ENCODE measurements around the gene LRRTM3.

LRRTM3 gene

DNA sequence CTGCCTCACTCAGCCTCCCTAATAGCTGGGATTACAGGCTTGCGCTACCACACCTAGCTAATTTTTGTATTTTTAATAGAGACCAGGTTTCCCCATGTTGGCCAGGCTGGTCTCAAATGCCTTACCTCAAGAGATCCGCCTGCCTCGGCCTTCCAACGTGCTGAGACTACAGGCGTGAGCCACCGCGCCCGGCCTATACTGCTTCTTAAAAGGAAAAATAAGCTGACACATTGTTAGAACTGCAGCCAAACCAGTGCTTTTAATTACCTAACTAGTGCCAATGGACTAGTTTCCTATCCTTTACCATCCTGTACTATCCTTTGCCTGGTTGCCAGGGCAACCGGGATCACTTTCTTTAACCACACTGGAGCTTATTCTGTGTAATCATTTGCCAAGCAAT, 108.0 kb downstream of the LRRTM3 start:
- no peak for DNase-seq (ENCODE audit: low read depth)

DNA sequence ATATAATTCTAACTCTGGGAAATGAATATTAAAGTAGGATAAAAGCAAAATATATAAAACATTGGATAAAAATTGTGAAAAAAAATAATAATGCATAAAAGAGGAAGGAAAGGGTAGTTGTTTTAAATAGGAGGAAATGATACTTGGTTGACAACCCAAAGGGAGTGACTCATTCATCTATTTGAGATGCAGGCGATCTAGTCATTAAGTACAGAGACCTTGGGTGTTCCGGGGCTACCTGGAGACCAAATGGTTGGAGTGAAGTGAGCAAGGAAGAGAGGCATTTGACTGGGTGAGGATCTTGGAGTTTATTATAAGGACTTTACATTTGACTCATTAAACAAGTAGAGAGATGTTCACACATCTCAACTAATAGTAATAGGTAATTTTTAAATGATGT, 111.0 kb downstream of the LRRTM3 start:
- DNase-seq (ENCODE audit: low read depth), result no peak

DNA sequence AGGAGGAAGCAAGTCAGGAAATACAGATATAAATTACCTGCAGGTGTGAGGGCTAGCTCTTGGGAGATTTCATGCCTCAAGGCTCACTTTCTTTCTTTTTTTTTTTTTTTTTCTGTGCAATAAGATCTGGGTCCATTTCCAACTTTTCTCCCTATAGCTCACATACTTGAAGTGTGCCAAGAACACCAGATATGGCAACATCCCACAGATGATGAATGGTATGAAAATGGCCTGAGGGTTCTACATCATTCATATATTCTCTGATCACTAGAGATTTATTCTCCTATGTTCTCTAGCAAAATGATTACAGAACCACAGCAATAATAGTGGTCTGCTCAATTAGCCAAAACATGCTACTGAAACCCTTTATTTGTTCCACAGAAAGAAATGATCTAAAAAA, 117.2 kb downstream of the LRRTM3 start:
- DNase-seq (ENCODE audit: low read depth), result no peak

DNA sequence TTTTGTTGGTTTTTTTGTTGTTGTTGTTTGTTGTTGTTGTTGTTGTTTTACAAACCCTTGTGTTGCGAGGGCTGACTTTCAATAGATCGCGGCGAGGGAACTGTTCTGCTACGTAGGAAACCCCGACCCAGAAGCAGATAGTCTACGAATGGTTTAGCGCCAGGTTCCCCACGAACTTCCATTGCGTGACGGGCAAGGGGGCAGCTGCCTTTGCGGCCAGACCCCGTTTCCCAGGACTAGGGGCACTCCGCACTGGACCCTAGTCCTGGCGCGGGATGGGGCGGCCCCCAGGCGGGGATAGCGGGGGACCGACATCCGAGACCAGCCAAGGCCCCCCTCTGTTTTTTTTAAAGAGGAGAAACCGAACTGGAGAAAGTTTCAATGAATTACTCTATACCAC, 119.6 kb downstream of the LRRTM3 start:
- DNase-seq (ENCODE audit: low read depth), result no peak

DNA sequence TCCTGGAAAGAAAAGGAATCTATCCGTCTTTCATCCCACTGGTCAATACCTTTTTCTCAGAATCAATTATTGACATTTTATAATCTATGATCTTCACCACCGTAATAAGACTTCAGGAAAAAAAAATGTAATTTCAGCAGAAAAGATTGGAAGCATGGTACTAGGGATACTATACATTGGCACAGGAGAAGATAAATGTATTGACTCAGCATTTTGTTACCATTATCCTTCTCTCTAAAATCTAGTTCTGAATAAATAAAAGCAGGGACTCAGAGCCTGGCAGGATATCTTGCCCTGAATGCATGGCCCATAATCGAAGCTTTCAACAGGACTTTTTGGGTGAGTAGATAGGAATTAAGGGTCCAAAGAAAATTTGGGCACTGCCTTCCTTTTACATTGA, 120.7 kb downstream of the LRRTM3 start:
- DNase-seq (ENCODE audit: low read depth), result no peak

DNA sequence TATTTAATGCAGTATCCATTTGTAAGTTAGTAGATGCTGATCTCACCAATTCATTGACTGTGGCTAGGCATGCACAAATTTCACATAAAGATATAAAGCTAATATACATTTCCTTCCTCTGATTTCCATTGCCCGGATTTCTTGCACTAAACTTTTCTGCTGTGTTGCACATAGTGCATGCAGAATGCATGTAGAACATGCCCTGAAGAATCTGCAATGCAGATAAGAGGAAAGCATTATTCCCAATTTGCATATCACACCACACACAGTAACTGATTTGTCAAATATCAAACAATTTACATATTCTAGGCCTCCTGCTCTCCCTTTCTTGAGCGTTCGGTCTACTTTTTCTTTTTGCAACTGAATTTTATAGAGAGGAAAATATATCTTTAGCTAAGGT, 124.2 kb downstream of the LRRTM3 start:
- DNase-seq (ENCODE audit: low read depth), result no peak

DNA sequence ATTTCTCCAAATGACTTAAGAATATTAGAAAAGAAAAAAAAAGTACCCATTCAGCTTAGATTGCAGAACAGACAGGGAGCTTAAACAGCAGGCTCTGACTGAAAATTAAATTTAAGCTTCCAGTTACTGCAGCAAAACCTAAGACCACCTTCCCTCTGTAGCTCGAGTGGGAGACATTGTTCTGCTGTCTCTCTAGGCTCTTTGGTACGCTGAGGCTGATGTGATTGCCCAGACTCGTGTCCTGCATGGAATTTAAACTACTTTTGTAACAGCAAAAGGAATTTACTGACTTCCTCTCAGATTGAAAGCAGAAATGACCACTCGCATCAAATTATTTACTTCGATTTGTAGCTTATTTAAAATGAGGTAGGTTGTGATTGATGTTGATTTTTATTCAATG, 124.6 kb downstream of the LRRTM3 start:
- no peak for DNase-seq (ENCODE audit: low read depth)

DNA sequence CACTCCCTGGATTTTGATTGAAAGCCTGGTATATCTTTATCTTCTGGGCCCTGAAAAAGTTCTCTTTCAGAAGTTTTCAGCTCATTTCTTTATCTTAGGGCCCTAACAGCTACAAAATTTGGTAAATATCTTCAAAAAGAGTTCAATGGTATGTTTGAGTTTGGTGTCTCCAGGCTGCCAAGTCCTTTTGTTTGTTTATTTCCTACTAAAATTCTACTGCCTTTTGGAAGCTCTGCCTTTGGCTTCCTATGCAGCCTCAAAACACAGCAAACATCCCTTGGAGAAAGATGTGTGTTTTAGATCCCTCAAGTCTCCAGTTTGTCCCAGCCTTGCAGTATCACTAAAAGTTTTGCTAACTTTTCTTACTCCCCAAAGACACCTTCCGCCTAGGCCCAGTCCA, 146.8 kb downstream of the LRRTM3 start:
- DNase-seq (ENCODE audit: low read depth), result no peak

DNA sequence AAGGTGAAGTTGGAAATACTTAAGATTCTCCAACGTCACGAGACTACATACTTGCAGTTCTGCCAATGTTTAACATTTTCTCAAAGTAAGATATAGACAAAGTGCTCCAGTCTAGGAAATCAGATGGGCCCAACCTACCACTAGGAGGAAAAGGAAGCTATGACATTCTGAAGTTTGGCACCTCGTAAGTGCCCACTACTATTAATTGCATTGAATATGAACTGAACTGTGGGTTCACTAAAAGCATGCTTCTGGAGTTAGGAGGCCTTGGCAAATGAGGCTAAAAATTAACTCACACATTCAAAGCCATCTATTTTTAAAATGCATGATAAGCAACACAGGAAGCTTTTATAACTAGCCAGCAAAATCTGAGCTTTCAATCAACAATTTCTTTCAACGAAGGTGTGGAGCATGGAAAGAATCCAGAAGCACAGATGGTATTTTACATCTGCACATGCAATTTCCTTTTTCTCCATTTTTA, 149.7 kb downstream of the LRRTM3 start:
- no peak for DNase-seq (ENCODE audit: low read depth)

DNA sequence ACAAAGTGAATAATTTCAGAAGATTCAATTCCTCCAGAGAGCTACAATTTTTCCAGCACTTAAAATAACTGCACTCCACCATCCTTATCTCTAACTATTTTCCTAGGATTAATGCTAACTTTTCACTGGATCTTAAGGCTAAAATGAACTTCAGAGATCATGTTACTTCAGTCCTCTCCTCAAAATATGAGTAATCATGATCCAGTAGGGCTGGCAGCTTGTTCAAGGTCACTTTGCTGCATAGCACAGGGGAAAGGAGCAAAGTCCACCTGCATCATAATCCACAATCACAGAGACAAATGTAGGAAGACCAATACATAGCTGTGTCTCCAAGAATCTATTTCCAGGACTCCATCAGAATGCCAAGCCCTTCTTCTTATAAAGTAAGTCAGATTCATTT, 150.3 kb downstream of the LRRTM3 start:
- no peak for DNase-seq (ENCODE audit: low read depth)

DNA sequence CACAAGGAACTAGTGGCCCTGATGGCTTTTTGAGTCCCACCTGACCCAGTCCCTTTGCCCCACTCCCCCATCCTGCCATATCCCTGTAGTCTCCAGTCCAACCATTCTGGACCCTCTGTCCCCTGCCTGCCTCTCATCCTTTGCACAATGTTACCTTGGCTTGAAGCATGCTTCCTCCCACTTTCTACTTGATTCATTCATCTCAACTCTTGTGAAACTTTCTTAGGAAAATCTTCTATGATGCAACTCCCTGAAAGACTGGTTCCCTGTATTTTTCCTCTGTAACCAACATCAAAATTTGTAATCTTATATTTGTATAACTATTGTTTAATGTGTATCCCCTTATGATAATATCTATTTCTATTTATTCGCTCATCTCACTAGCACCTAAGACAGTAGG, 151.5 kb downstream of the LRRTM3 start:
- DNase-seq (ENCODE audit: low read depth), result no peak

DNA sequence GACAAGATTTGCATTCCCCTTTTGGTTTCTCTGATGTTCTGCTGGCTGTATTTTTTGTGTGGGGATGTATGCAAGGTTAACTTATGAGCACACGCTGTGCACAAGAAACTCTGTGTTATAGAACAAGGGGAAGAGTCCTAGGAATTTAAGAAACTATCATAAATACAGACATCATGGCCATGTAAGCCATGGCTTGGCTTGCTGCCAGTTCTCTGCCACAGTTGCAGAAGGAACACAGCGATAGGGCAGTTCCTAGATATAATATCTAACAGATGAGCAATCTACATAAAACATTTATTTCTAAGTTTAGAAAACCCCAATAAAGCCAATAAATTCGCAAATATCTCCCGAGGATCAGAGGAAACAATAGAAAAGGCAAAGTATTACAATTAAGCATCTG, 153.3 kb downstream of the LRRTM3 start:
- DNase-seq (ENCODE audit: low read depth), result no peak

DNA sequence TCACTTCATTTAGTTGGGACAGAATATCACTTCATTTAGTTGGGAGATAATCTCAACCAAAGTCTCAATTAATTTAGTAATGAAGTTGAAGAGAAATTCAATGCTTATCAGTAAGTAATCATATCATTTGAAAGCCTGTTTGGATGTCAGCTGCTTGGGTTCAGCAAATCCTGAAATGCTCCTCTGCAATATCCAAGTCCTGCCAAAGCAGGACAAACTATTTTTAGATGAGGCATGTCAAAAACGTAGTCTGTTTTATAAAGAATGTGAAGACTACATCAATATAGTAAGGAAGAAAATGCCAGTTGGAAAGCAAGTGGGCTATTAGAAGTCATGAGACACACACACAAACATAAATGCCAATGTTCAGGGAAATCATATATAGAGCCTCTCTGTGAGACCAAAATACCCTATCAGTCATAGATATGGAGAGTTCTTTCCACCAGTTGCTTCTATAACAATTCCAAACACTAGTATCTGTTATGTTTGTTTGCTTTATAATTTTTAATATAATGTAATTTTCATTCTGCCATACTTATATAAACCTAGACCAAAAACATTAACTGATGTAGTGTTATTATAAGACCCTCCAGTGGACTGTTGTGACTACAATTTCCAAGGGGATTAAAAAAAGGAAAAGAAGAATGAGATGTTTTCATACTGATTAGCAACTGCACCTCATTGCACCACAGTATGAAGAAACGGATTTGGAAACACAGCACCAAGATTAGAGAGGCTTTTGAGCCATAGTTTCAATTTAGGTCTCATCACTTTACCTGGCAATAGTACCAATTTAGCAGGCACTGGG, 160.7 kb downstream of the LRRTM3 start:
- DNase-seq (ENCODE audit: low read depth), result no peak

DNA sequence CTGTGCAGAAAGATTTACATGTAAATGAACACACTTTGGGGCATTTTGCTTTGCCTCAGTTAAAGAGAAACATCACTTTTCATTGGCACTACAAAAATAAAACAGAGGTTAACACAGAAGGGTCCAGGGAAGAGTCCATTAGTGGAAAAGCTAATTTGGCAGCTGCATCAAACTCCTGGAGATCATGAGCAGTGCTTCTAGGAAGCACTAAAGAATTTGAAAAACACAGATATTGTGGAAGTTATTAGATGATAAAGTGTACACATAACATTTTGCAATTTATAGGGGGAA, 161.2 kb downstream of the LRRTM3 start:
- no peak for DNase-seq (ENCODE audit: low read depth)

DNA sequence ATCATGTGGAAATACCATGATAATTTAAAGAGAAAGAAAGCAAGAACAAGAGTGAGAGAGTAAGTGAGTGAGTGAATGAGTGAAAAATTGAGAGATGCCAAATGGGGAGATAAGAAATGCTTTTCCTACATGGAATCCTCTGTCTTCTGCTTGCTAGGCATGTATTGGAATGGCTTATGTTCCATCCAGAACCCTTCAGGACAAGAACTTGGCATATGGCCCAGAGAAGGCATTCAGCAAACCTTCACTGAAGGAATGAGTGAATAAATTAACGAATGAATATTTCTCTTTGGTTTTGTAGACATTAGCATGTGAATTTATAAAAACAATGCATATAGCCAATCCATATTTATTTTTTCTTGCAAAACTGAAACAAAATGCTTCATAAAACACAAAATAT, 162.2 kb downstream of the LRRTM3 start:
- no peak for DNase-seq (ENCODE audit: low read depth)

DNA sequence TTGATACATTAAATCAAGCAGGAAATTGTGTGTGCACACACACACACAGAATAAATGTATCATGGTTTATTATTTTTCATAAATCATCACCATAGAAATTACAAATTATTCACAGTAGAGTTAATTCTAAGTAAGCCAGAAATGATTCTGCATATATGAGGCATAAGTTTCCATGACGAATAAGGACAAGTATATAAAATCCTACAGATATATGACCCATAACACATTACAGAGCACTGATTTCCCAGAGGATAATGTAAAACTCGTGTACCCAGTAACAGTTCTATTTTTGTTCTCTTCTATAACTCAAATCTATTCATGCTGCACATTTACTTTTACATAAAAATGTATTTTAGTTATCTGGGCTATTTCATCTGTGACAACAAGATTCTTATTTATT, 169.7 kb downstream of the LRRTM3 start:
- no peak for DNase-seq (ENCODE audit: low read depth)

DNA sequence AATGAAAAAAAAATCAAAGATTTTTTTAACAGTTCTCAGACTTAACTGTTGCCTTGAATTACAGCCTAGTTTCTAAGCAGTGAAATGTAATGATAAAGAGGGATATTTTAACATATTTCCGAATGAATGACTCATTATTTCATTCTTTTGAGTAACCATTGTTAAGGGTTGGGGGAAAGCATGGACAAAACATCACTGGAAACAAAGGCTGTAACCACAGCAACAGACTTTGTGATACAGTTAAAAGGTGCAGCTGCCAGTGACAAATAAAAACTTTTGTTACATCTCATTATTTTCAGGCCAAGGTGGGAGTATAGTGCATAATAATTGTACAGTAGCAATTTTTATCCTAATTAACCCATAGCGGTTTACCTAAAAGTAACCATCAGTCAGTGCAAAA, 172.6 kb downstream of the LRRTM3 start:
- DNase-seq (ENCODE audit: low read depth), result no peak

DNA sequence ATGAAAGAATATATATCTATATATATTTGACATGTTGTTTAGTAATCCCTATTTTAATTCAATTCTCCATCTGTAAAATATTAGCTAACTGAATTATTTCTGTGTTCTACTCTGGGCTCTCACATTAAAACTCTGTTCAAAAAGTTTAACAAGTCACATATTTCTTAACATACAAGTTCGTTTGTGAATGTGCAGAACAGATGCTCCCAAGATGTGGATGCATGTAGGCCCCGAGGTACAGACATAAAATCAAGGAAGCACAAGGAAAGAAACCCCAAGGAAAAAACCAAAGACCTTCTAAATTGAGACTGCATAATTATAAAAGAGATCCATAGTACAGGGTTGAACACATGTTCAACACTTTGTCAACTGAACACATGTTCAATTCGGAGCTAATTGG, 175.1 kb downstream of the LRRTM3 start:
- no peak for DNase-seq (ENCODE audit: low read depth)

DNA sequence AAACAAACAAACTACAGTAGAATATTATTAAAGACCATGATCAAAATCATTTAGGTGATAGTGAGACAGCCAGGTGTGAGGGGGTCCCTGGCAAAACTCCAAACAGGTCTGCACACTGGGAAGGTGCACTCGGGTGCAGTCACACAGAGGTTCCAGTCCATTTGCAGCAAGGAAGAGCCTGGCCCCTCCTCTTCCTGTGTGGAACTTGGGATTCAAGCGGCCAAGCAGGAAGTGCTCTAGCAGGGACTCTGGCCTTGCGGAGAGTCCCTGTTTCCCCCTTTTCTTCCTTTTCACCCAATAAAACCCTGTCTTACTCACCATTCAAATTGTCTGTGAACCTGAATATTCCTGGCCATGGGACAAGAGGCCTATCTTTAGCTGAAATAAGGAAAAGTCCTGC, 181.8 kb downstream of the LRRTM3 start:
- DNase-seq (ENCODE audit: low read depth), result no peak

DNA sequence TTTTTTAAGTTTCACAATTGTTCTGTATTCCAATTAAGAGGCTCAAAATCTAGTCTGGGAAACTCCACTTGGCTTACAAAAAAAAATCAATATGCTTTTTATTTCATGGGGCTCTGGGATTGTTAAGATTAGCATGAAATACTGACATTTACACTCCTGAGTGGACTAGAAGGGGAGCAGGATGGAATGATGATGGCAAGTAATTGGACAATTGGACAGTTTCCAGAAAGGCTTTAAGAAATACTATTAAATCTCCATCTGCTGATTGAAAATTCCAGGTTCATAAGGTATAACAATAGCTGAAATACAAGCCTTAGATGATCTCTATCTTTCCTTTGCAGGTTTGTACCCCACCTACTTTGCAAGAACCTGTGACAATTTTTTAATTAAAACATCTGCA, 184.4 kb downstream of the LRRTM3 start:
- no peak for DNase-seq (ENCODE audit: low read depth)

DNA sequence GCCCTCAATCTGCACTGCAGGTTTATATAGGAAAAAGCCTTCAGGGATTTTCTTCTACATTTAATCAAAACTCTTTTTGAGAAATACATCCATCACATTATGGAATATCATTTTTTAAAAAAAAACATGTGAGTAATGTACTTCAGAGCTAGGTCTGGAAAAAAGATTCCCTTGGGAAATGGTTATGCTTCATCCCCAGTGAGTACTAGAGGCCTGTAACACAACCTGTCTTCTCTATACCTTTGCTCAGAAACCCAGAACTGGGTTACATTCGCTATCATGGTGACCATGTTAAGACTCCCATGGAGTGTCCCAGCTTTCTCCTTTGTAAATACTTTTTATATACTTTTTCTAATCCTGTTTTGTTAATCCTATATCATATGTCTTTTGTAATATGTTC, 186.9 kb downstream of the LRRTM3 start:
- no peak for DNase-seq (ENCODE audit: low read depth)

DNA sequence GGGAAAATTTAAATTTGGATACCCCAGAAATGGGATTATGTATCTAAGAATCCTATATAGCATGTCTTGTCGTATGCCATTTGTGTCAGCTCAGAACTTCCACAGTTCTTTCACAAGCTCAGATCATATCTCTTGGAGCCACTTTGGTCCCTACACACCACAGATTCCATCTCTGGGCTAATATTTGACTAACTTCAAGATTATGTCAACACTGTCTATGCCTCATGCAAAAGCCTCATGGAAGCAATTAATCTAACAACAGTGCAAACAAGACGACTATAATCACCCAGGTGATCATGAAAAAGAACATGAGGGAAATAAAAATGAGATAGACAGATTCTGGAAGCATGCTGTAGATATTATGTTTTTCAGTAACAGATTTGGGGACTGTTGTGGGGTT, 189.1 kb downstream of the LRRTM3 start:
- DNase-seq (ENCODE audit: low read depth), result no peak

DNA sequence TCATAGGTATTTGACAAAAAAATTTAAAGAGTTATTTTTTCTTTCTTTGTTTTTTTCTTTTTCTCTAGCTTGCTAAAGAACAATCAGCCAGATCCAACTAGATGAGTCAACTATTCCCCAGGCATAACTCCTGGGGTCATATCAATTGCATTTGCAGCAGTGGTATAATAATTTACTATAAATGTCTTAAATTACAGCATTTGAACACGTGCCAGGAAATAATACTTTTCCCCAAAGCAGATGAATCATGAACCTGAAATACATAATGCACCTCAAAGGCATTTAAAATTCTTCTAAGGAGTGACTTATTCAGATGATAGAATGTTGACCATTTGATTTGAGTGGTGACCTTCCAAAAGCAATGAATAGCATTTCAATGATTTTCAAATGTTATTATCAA, 190.1 kb downstream of the LRRTM3 start:
- peak; percentile 5 for DNase-seq (ENCODE audit: low read depth)

DNA sequence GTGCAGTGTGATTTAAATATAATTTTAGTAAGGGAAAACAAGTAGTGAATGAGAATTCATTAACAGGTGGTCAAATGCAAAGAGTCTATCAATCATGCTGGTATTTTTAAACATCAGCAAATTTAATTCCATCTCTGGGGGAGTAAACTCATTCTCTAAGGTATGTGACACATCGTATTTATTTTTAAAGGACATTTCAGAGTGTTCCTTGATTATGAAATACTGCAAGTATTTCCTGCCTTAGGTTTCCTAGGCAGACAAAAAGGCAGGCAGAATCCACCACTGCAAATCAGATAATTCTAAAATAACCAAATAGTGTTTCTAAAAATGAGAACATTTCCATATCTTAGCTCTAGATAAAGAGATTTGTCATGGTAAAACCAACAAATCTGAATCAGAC, 193.8 kb downstream of the LRRTM3 start:
- DNase-seq (ENCODE audit: low read depth), result no peak

DNA sequence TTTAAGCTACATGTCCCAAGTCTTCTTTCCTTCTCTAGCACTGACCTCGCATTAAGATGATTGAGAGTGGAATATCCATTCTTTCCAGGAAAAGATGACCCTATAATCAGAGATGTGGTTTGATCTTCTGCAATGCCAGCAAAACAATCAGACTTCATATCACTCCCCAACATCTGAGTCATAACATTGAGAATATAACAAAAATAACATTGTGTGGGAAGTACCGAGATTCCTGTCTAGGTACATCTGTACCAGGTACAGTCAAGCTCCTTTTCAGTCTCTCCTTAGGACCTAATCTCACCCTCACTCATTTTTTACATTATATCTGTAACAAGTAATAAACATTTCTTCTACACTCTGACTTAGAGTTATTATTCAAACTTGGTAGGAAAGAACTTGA, 201.6 kb downstream of the LRRTM3 start:
- DNase-seq (ENCODE audit: low read depth), result no peak
